H1 (cell line): ENCODE data around the gene METRN. TPM values are rescaled to one million over a fixed set of nuclear protein-coding genes. Genes with fewer than 3 reads are reported as not detected.
A peak's percentile ranks its signal among the peaks of the same experiment; 100 is the strongest.

Source experiments
- CTCF ChIA-PET: fragments of 300-600 bp; sonication (Branson Sonifier 250); formaldehyde crosslinking; loops from one replicate; lab custom pipeline; 2021; ENCODE audit not compliant: partially characterized antibody; lab: Charles Lee
- POLR2A ChIA-PET: fragments of 300-600 bp; sonication (Branson Sonifier 250); formaldehyde crosslinking; loops from one replicate; lab custom pipeline; 2021; ENCODE audit warnings: inconsistent platforms; ENCODE audit not compliant: partially characterized antibody; lab: Charles Lee
- DNase-seq, 2 experiments: peaks; one replicate each; pipeline versions ENCODE4 v3.0.0 to v3.0.0-alpha.2; 2010 to 2022; ENCODE audit warnings: low spot score in 2 of 2, low read depth in 1 of 2, mixed read lengths in 1 of 2
- FAIRE-seq: peaks from 2 replicates; lab custom pipeline; 2011; peaks lifted over from hg19 to GRCh38; lab: Jason Lieb, UNC
- H2AFZ ChIP-seq: 2 replicates; pipeline ENCODE4 v1.8.1; 2012; ENCODE audit warnings: low read length, inconsistent platforms
- H2AK5ac ChIP-seq: 2 replicates; pipeline ENCODE4 v1.6.1; 2013; ENCODE audit warnings: low read depth, low read length
- H2BK120ac ChIP-seq: replicated peaks from 2 replicates; pipeline ENCODE3; 2013; ENCODE audit warnings: low read depth, low read length, inconsistent platforms
- H2BK12ac ChIP-seq: 2 replicates; pipeline ENCODE4 v1.6.1; 2013; ENCODE audit warnings: low read depth, low read length
- H2BK15ac ChIP-seq: 2 replicates; pipeline ENCODE4 v1.6.1; 2013; ENCODE audit warnings: low read length
- H2BK20ac ChIP-seq: 2 replicates; pipeline ENCODE4 v1.6.1; 2013; ENCODE audit warnings: low read length
- H2BK5ac ChIP-seq: 2 replicates; pipeline ENCODE4 v1.6.1; 2013; ENCODE audit warnings: low read depth, low read length
- H3K14ac ChIP-seq: 2 replicates; pipeline ENCODE4 v1.6.1; 2013; ENCODE audit warnings: inconsistent platforms; ENCODE audit not compliant: insufficient read length
- H3K18ac ChIP-seq: 2 replicates; pipeline ENCODE4 v1.6.1; 2013; ENCODE audit warnings: low read length; ENCODE audit errors: extremely low read depth
- H3K23ac ChIP-seq: 2 replicates; pipeline ENCODE4 v1.6.1; 2013; ENCODE audit warnings: inconsistent platforms; ENCODE audit not compliant: insufficient read length
- H3K23me2 ChIP-seq: 2 replicates; pipeline ENCODE4 v1.6.1; 2013; ENCODE audit warnings: low read depth, low read length
- H3K27ac ChIP-seq: 2 replicates; pipeline ENCODE4 v1.6.1; 2011; ENCODE audit warnings: low read depth, low read length, inconsistent platforms
- H3K27me3 ChIP-seq, 4 experiments: replicated peaks in 1 of 4; 1 replicate in 1 of 4; 2 replicates in 3 of 4; pipeline versions ENCODE4 v1.6.1 to v1.8.1; 2011 to 2013; ENCODE audit warnings: low read length in 3 of 4, mild to moderate bottlenecking in 3 of 4, inconsistent platforms in 2 of 4, mixed read lengths in 2 of 4, moderate library complexity in 1 of 4; ENCODE audit not compliant: control insufficient read depth in 3 of 4, insufficient read depth in 3 of 4; ENCODE audit errors: extremely low read depth in 1 of 4
- H3K36me3 ChIP-seq, 4 experiments: 2 replicates each; pipeline versions ENCODE4 v1.6.1 to v1.8.1; 2011 to 2013; ENCODE audit warnings: mild to moderate bottlenecking in 4 of 4, low read length in 3 of 4, moderate library complexity in 2 of 4, control low read depth in 1 of 4, inconsistent platforms in 1 of 4; ENCODE audit not compliant: insufficient read depth in 4 of 4, control insufficient read depth in 2 of 4
- H3K4ac ChIP-seq: replicated peaks from 2 replicates; pipeline ENCODE3; 2013; ENCODE audit warnings: low read length, low read depth, mixed read lengths, inconsistent platforms; ENCODE audit not compliant: insufficient read length
- H3K4me1 ChIP-seq, 4 experiments: replicated peaks in 1 of 4; 1 replicate in 1 of 4; 2 replicates in 3 of 4; pipeline versions ENCODE4 v1.6.1 to v1.8.1; 2011 to 2013; ENCODE audit warnings: low read length in 3 of 4, inconsistent platforms in 2 of 4, mixed read lengths in 1 of 4; ENCODE audit not compliant: insufficient read depth in 4 of 4, control insufficient read depth in 3 of 4
- H3K4me2 ChIP-seq, 2 experiments: 2 replicates each; pipeline versions ENCODE4 v1.6.1 to v1.8.1; 2011 to 2013; ENCODE audit warnings: low read depth in 2 of 2, low read length in 2 of 2, control low read depth in 1 of 2, inconsistent platforms in 1 of 2, mild to moderate bottlenecking in 1 of 2; ENCODE audit not compliant: insufficient read depth in 1 of 2
- H3K4me3 ChIP-seq, 4 experiments: fragments of 200-600, 300-600 bp in 1 of 4; sonication (generic), shearing (Covaris generic), sonication (Bioruptor Twin) in 1 of 4; 2 replicates each; pipeline versions ENCODE4 v1.5.1 to v1.8.1; 2011 to 2016; ENCODE audit warnings: low read length in 4 of 4, low read depth in 3 of 4, control low read depth in 2 of 4, inconsistent platforms in 2 of 4, mild to moderate bottlenecking in 2 of 4, mixed read lengths in 1 of 4, moderate library complexity in 1 of 4; ENCODE audit not compliant: insufficient read depth in 2 of 4; ENCODE audit errors: extremely low read depth in 1 of 4
- H3K56ac ChIP-seq: replicated peaks from 2 replicates; pipeline ENCODE3; 2013; ENCODE audit warnings: low read depth, mild to moderate bottlenecking, mixed read lengths, low read length, inconsistent platforms; ENCODE audit not compliant: insufficient read length
- H3K79me1 ChIP-seq: 2 replicates; pipeline ENCODE4 v1.6.1; 2013; ENCODE audit warnings: low read depth, low read length, control low read depth
- H3K79me2 ChIP-seq, 2 experiments: 2 replicates each; pipeline versions ENCODE4 v1.6.1 to v1.8.1; 2012 to 2013; ENCODE audit warnings: low read length in 2 of 2, mild to moderate bottlenecking in 2 of 2, inconsistent platforms in 1 of 2; ENCODE audit not compliant: insufficient read depth in 2 of 2, control insufficient read depth in 1 of 2
- H3K9ac ChIP-seq, 4 experiments: replicated peaks in 1 of 4; 1 replicate in 1 of 4; 2 replicates in 3 of 4; pipeline versions ENCODE4 v1.6.1 to v1.8.1; 2011 to 2013; ENCODE audit warnings: low read depth in 3 of 4, low read length in 3 of 4, control low read depth in 2 of 4, mild to moderate bottlenecking in 2 of 4, moderate library complexity in 2 of 4, inconsistent platforms in 1 of 4; ENCODE audit errors: extremely low read depth in 1 of 4
- H3K9me3 ChIP-seq, 2 experiments: 2 replicates each; pipeline versions ENCODE4 v1.6.1 to v1.8.1; 2012 to 2013; ENCODE audit warnings: mild to moderate bottlenecking in 2 of 2, moderate library complexity in 2 of 2, control low read depth in 1 of 2, inconsistent platforms in 1 of 2, low read depth in 1 of 2, low read length in 1 of 2, mixed read lengths in 1 of 2; ENCODE audit not compliant: insufficient read depth in 2 of 2
- H4K20me1 ChIP-seq, 2 experiments: replicated peaks in 1 of 2; 2 replicates each; pipeline versions ENCODE3 to v1.8.1; 2011 to 2013; ENCODE audit warnings: inconsistent platforms in 2 of 2, low read length in 2 of 2, mild to moderate bottlenecking in 1 of 2; ENCODE audit not compliant: insufficient read depth in 2 of 2, control insufficient read depth in 1 of 2
- H4K5ac ChIP-seq: 2 replicates; pipeline ENCODE4 v1.6.1; 2013; ENCODE audit warnings: low read length, low read depth, mixed read lengths, inconsistent platforms; ENCODE audit not compliant: insufficient read length
- H4K8ac ChIP-seq: 2 replicates; pipeline ENCODE4 v1.8.0; 2013; ENCODE audit warnings: mild to moderate bottlenecking, moderate library complexity, low read length, inconsistent platforms; ENCODE audit not compliant: insufficient read depth; ENCODE audit errors: extremely low read depth
- H4K91ac ChIP-seq: replicated peaks from 2 replicates; pipeline ENCODE3; 2013; ENCODE audit warnings: low read length, mixed read lengths, inconsistent platforms; ENCODE audit not compliant: insufficient read length
- BACH1 ChIP-seq: IDR thresholded peaks from 2 replicates; pipeline ENCODE4 v1.6.1; 2012; ENCODE audit warnings: low read length, improper control_type of control experiment
- BRCA1 ChIP-seq: IDR thresholded peaks from 2 replicates; pipeline ENCODE4 v1.6.1; 2012; ENCODE audit warnings: low read depth, low read length, improper control_type of control experiment
- CEBPB ChIP-seq: IDR thresholded peaks from 2 replicates; pipeline ENCODE4 v1.6.1; 2012; ENCODE audit warnings: low read depth, low read length
- CHD2 ChIP-seq: IDR thresholded peaks from 2 replicates; pipeline ENCODE4 v1.6.1; 2012; ENCODE audit warnings: low read length, improper control_type of control experiment
- HDAC6 ChIP-seq: IDR thresholded peaks from one replicate; pipeline ENCODE4 v1.7.1; 2012; ENCODE audit warnings: low read depth, mild to moderate bottlenecking, inconsistent platforms, low read length, moderate library complexity
- JUN ChIP-seq: IDR thresholded peaks from 2 replicates; pipeline ENCODE4 v1.6.1; 2011; ENCODE audit warnings: low read depth, mild to moderate bottlenecking, improper control_type of control experiment, low read length
- KDM4A ChIP-seq: IDR thresholded peaks from one replicate; pipeline ENCODE4 v1.7.1; 2012; ENCODE audit warnings: low read depth, mild to moderate bottlenecking, moderate library complexity, low read length, inconsistent platforms; ENCODE audit not compliant: severe bottlenecking
- KDM5A ChIP-seq: fragments of 200-600 bp; IDR thresholded peaks from 2 replicates; pipeline ENCODE4 v1.7.1; 2012; ENCODE audit warnings: mild to moderate bottlenecking, low read length, inconsistent platforms, mixed read lengths
- MAFK ChIP-seq: IDR thresholded peaks from 2 replicates; pipeline ENCODE4 v1.6.1; 2012; ENCODE audit warnings: low read depth, mild to moderate bottlenecking, improper control_type of control experiment, low read length
- POLR2A ChIP-seq, 2 experiments: IDR thresholded peaks; 1 replicate in 1 of 2; 2 replicates in 1 of 2; pipeline ENCODE4 v1.6.1; 2011; ENCODE audit warnings: low read depth in 2 of 2, low read length in 2 of 2, mild to moderate bottlenecking in 2 of 2; ENCODE audit errors: control extremely low read depth in 1 of 2
- POLR2AphosphoS5 ChIP-seq: IDR thresholded peaks from 2 replicates; pipeline ENCODE4 v1.6.1; 2011; ENCODE audit warnings: low read depth, low read length
- SP2 ChIP-seq: IDR thresholded peaks from 2 replicates; pipeline ENCODE4 v1.6.1; 2012; ENCODE audit warnings: mild to moderate bottlenecking, low read length, inconsistent platforms
- TAF1 ChIP-seq: IDR thresholded peaks from 2 replicates; pipeline ENCODE4 v1.6.1; 2011; ENCODE audit warnings: mild to moderate bottlenecking, low read depth, low read length
- WGBS, 2 experiments: shearing (Covaris generic) in 1 of 2; methylation state at CpG; one replicate each; pipeline versions ENCODE4 v1.1.6 to v1.1.7; 2013 to 2015; ENCODE audit warnings: low lambda C conversion rate in 2 of 2, mixed read lengths in 2 of 2, inconsistent platforms in 1 of 2, low coverage in 1 of 2, missing lambda C conversion rate in 1 of 2; ENCODE audit not compliant: insufficient replicate concordance in 2 of 2, insufficient coverage in 1 of 2, insufficient read length in 1 of 2; ENCODE audit errors: extremely low coverage in 1 of 2, missing lambda C conversion rate in 1 of 2; 5-methylcytosine and 5-hydroxymethylcytosine counted together
- polyA plus RNA-seq, 7 experiments: library from polyadenylated mRNA; depleted of rRNA in 3 of 7; stranded (reverse) in 5 of 7; unstranded in 2 of 7; fragments of >200 nt in 5 of 7; fragments of 200-250 nt in 2 of 7; gene quantifications; 1 replicate in 5 of 7; 2 replicates in 1 of 7; 4 replicates in 1 of 7; pipeline versions ENCODE4 v1.2.1 to v1.2.3, GENCODE V29; 2011 to 2013; ENCODE audit warnings: missing spikeins in 2 of 7, mixed read lengths in 2 of 7
- total RNA-seq: library from RNA; stranded (reverse); fragmentation: NEBNext Ultra II Directional; extraction: Animal tissue kit (Norgen Biotek cat#: 25700); gene quantifications from 2 replicates; pipeline ENCODE4 v1.2.1, GENCODE V29; 2021

Gene METRN
- total and polyA plus RNA-seq, 2 of the 8 experiments (the other 6 are each of a cell fraction or from before 2014, with no cell fraction given): 18.7 to 25.8 TPM

- Histone ChIP-seq H4K91ac (peak overlapping the region; percentile 93), H2BK12ac (no peak overlapping the region; the same call in 1 of the 2 replicates), H4K8ac (peak overlapping the region; percentile 68; the same call in 1 of the 2 replicates), H3K4me3 (peak overlapping the region; percentile 33 to 83 (median 46)), H3K23ac (no peak overlapping the region), H3K4me2 (peak overlapping the region; percentile 93 to 99), H2BK120ac (no peak overlapping the region), H3K9ac (peak overlapping the region in 2 of 4 experiments; percentile 22 to 37; a peak in 3 of 7 replicates), H2AK5ac (0 out of 2 replicates have a peak overlapping the region, but pooled peaks have one; percentile 75), H4K5ac (no peak overlapping the region), H3K23me2 (peaks cover 19% of the 10 kb centered on the region; the same call in 1 of the 2 replicates), H2BK15ac (no peak overlapping the region), H3K14ac (no peak overlapping the region), H3K79me2 (no peaks in the 10 kb centered on the region), H3K4me1 (peaks cover 0 to 14% (median 8%) of the 10 kb centered on the region in 4 experiments; a peak in 5 of 7 replicates), H3K27me3 (peaks cover 0 to 16% (median 5%) of the 10 kb centered on the region in 4 experiments; a peak in 4 of 7 replicates), H2BK20ac (0 out of 2 replicates have a peak overlapping the region, but pooled peaks have one; percentile 80), H2BK5ac (0 out of 2 replicates have a peak overlapping the region, but pooled peaks have one; percentile 24), H2AFZ (no peak overlapping the region), H3K4ac (peak overlapping the region; percentile 99), H3K18ac (peak overlapping the region; percentile 60), H4K20me1 (peaks cover under 1 to 14% of the 10 kb centered on the region in 2 experiments), H3K36me3 (no peaks in the 10 kb centered on the region), H3K56ac (no peak overlapping the region), H3K27ac (peak overlapping the region; percentile 3; the same call in 1 of the 2 replicates), H3K79me1 (no peaks in the 10 kb centered on the region), H3K9me3 (no peaks in the 10 kb centered on the region)
- ChIA-PET POLR2A (interaction anchor here (0.8 to 23.0 kb wide), 10 partner anchors 11 to 76 kb away, joined by 3 to 353 read pairs (median 4); partner anchors contain the start of genes ANTKMT, CCDC78, CHTF18 and CIAO3), CTCF (interaction anchor here (32.4 to 35.8 kb wide), 3 partner anchors 9 to 57 kb away, joined by 424 to 977 read pairs (median 977); partner anchors contain the start of genes ANTKMT, CCDC78, CHTF18 and CIAO3)
- FAIRE-seq (no peak), DNase-seq (no peak)
- whole genome bisulfite sequencing, 2 experiments: 2% methylated on average over 28 of the region's 61 CpGs; no CpG with 5 or more reads in 1 of the 2 experiments
- TF ChIP-seq POLR2AphosphoS5 (no peak), KDM5A (no peak), MAFK (no peak), BACH1 (peak; percentile 93), HDAC6 (no peak), KDM4A (peak; percentile 54), TAF1 (no peak), POLR2A (IDR thresholded peaks at IDR 0.05; ENCODE audit: control extremely low read depth in 1 of 2, low read depth in 2 of 2, low read length in 2 of 2) (0 out of 3 replicates have a peak, but pooled peaks of 1 of the 2 experiments have one; percentile 8), BRCA1 (no peak), SP2 (no peak), CEBPB (no peak), CHD2 (no peak), JUN (no peak)
Measured at GRCh38 chr16:727291-727977, 12.5 kb downstream of the METRN start.
